Right cardiac atrium (tissue), 5 donors: ENCODE measurements around the gene ISG20. TPM values are rescaled to one million over a fixed set of nuclear protein-coding genes. Genes with fewer than 3 reads are reported as not detected.

Experiments used
- ATAC-seq, 2 donors: fragments of 200-7000 bp; cut with Tn5 transposase; one replicate each; pipeline versions ENCODE4 v1.8.0 to v1.9.1; 2020; ENCODE audit warnings: moderate library complexity in 2 of 2, mild to moderate bottlenecking in 1 of 2
- DNase-seq, 3 donors: peaks; one replicate each; pipeline ENCODE4 v3.0.0-alpha.2; 2020
- H3K27ac ChIP-seq: one replicate; pipeline ENCODE4 v1.5.1; 2013; ENCODE audit warnings: mild to moderate bottlenecking, low read length, control low read depth, moderate library complexity
- H3K27me3 ChIP-seq: one replicate; pipeline ENCODE4 v1.6.1; 2013; ENCODE audit not compliant: control insufficient read depth, insufficient read depth
- H3K4me1 ChIP-seq: one replicate; pipeline ENCODE4 v1.6.1; 2013; ENCODE audit warnings: low read length; ENCODE audit not compliant: control insufficient read depth, insufficient read depth
- H3K4me3 ChIP-seq: one replicate; pipeline ENCODE4 v1.5.1; 2013; ENCODE audit warnings: low read length, control low read depth
- H3K9me3 ChIP-seq: one replicate; pipeline ENCODE4 v1.6.1; 2013; ENCODE audit warnings: low read length; ENCODE audit not compliant: control insufficient read depth
- WGBS: extraction: QIAGEN DNeasy Blood & Tissue Kit; methylation state at CpG from one replicate; pipeline ENCODE4 v1.1.7; 2013; 5-methylcytosine and 5-hydroxymethylcytosine counted together
- intact Hi-C, 4 donors: fragments of 100-400 bp; cut with DNase I; formaldehyde crosslinking; loops; one replicate each; pipeline versions ENCODE4 v1.11.0 to v1.14.0; 2022 to 2023
- polyA plus RNA-seq: library from polyadenylated mRNA; stranded (reverse); fragments of 200-250 nt; gene quantifications from one replicate; pipeline ENCODE4 v1.2.3, GENCODE V29; 2013
- total RNA-seq, 4 donors: library from RNA; stranded (reverse); fragmentation: NEBNext Ultra II Directional; extraction: Animal tissue kit (Norgen Biotek cat#: 25700); gene quantifications; one replicate each; pipeline ENCODE4 v1.2.1, GENCODE V29; 2021
- donor health status: healthy with polysubstance abuse.
- donor health status: DM: no; HTN: yes; CAD: no.
- donor health status: DM: no; HTN: no; CAD: no.
- donor health status: DM: no; HTN: yes; CAD: no; lungs with severe emphysema.
- donor health status: DM: yes; HTN: yes; CAD: no.

Gene ISG20
- total and polyA plus RNA-seq, 5 donors, result 3.4 to 5.8 (median 5.3) TPM

DNA sequence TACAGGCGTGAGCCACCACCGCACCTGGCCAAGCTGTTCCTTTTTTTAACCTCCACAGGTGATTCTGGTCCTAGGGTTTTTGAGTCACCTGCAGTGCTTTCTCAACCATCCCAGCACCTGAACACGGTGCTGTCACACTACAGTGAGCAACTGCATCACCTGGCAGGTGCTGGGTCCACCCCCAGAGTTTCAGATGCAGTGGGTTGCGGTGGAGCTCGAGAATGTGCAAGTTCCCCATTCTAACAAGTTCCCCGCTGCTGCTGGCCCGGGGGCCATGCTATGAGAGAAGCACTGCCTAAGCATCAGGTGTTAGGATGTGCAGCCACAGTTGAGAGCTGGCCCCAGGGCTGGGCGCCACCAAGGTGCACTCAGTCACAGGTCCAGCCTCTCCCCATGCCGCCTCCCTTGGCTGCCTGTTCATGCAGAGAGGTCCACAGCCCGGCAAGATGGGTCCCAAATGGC lies 18.0 kb downstream of the ISG20 start:
- no peak for DNase-seq
- 80% methylated on average over 10 of the region's 10 CpGs for WGBS
- Histone ChIP-seq H3K9me3 (no peaks in the 10 kb centered on the region), H3K27me3 (no peaks in the 10 kb centered on the region), H3K4me3 (no peak overlapping the region), H3K4me1 (no peaks in the 10 kb centered on the region), H3K27ac (no peak overlapping the region)
- ATAC-seq, result no peak
- intact Hi-C loops, result loop anchor here (1.0 to 10.0 kb wide), 4 partner anchors 168 to 178 kb away; no protein-coding TSS in a partner anchor

DNA sequence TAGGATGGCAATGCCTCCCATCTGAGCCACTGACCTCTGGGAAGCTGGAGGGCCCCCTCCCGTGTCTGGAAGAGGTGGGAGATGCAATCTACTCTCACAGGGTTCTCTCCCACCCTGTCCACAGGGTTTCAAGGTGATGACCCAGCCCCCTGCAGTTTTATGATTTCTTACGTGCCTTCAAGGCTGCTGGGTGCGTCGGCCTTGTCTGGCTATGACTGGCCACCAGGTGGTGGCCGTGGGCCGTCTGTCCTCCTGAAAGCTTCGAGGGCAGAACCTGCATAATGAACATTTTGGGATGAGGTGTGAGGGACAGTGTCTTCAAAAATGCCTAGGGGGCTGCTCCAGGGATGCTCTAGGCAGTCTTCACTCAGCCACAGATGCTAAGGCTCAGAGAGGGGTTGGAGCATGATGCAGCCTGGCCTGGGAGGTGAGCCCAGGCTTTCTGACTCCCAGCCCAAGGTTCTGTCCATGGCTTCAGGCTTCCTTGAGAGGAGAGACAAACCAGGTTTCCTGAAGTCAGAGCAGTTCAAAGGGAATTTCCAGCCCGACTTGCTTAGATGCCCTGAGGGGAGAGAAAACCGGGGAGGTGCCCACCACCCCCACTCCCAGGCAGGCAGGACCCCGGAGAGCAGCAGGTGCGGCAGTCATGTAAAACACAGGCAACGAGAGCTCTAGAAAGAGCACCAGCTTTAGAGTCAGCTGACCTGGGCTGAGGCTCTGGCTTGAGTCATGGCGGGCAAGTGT lies 18.7 kb downstream of the ISG20 start:
- H3K4me1 ChIP-seq, result no peaks in the 10 kb centered on the region
- DNase-seq (no peak), ATAC-seq (peak; percentile 37 to 63)
- no peaks in the 10 kb centered on the region for H3K9me3 ChIP-seq
- H3K27ac ChIP-seq, result no peak overlapping the region
- no peaks in the 10 kb centered on the region for H3K27me3 ChIP-seq
- WGBS, result 39% methylated on average over 13 of the region's 13 CpGs
- intact Hi-C loops, result loop anchor here (1.0 to 10.0 kb wide), 4 partner anchors 167 to 177 kb away; no protein-coding TSS in a partner anchor
- H3K4me3 ChIP-seq, result no peak overlapping the region

DNA sequence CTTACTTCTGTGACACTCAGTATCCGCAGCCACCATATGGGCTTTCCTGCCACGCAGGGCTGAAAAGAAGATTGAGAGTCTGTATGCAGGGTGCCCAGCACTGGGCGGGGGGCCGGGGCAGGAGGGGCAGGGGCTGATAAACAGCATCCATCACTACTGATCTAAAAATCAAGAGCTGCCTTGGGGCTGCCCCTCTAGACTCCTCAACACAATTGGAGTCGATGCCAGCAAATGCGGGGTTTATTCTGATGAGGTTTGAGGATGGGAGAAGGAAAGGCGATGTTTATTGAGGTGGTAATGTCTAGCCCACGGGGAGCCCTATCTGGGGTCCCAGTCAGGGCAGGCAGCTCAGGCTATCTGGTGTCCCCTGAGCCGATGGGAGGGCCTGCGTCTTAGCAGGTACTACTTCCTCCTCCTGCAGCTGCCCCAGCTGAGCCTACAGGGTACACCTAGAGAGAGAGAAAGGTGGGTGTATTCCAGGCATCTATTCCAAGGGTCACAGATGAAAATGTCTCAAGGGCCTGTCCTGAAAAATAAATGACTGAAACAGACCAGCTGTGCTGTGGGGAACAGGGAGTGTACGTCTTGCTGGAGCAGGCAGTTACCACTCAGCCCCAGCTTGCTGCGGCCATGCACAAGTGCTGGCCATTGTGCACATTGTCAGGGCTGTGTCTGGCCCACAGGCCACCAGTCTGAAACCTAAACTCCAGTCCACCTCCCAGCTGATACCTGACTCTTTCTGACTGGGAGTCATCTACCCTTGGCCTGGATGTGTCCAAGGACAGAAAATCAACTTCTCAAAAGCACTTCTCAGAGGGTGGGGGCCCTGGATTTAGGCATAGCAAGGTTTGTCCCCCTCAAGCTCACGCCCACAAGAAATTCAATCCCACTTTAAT lies 19.5 kb downstream of the ISG20 start:
- no peak for ATAC-seq
- no peaks in the 10 kb centered on the region for H3K4me1 ChIP-seq
- no peaks in the 10 kb centered on the region for H3K9me3 ChIP-seq
- peak in 1 of 3 donors; percentile 22 for DNase-seq
- 81% methylated on average over 13 of the region's 13 CpGs for WGBS
- H3K4me3 ChIP-seq, result no peak overlapping the region
- H3K27me3 ChIP-seq, result no peaks in the 10 kb centered on the region
- intact Hi-C loops, result loop anchor here in 2 of 4 donors (10.0 kb wide), 2 partner anchors 166 to 176 kb away; no protein-coding TSS in a partner anchor
- no peak overlapping the region for H3K27ac ChIP-seq

DNA sequence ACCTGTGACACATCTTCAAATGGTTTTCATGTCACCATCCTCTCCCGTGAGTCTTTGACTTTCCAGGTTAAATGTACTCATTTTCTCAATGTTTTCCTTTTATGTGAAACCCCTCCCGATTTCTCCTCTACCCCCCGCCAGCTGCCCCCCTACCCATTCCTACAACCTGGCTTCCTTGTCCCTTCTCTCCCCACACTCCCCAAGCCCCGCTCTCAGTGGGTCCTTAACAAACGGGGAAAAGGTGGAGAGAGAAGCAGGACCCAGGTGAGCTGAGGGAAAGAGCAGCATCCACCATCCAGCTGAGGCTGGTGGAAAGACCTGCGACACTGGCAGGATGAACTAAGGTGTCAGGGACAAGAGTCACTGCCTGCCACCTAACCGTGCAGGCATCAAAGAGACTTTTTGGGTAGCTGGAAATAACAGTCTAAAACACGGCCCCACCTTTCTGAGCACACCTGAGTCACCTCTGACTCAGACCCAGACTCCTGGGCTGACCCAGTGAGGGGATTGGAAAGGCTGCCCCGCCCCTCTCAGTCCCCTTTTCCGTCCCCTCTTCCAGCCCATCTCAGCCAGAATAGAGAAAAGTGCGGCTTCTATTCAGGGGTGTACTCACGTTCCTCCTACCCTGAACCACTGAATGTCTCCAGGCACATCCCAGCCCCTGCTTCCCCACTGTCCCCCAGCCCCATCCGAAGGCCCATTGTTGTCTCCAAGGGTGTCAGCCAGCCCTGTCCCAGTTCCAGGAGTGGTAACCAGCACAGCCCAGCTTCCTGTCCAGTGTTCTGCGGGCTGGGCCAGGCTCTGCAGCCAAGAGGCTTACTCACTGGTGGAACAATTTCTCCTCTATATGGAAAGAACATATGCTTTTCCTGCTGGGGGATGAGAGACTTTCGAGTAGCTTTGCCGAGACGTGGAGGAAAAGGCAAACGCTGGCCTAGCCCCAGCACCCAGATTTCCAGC lies 20.4 kb downstream of the ISG20 start:
- Histone ChIP-seq H3K4me1 (no peaks in the 10 kb centered on the region), H3K27me3 (no peaks in the 10 kb centered on the region), H3K27ac (no peak overlapping the region), H3K4me3 (no peak overlapping the region), H3K9me3 (no peaks in the 10 kb centered on the region)
- DNase-seq, result peak in 1 of 3 donors; percentile 51
- 64% methylated on average over 18 of the region's 18 CpGs for WGBS
- intact Hi-C loops, result loop anchor here in 2 of 4 donors (10.0 kb wide), 2 partner anchors 166 to 176 kb away; no protein-coding TSS in a partner anchor
- ATAC-seq, result peak; percentile 47 to 77

DNA sequence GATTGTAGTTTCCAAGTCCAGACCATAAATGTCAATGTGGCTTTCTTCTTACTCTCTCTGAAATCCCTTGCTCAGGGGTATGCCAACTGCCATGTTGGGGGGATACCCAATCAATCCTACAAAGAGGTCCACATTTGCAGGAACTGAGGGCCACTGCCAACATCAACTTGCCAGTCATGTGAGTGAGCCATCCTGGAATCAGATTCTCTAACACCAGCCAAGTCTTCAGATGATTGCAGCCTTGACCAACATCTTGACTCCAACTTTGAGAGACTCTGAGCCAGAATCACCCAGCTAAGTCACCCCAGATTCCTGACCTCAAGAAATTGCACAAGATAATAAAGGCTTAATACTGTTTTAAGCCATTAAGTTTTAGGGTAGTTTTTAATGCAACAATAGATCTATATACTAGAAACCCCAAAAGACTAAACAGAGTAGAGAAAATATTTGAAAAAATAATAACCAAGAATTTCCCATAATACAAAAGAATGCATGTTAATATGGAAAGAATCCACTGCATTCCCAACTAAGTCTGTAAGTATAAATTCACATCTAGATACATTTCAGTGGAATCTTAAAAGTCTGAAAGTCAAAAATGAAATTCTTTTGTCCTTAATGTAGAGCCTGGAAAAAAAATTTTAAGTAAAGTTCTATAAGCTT lies 22.4 kb downstream of the ISG20 start:
- intact Hi-C loops, result no loop called here
- Histone ChIP-seq H3K9me3 (no peaks in the 10 kb centered on the region), H3K27me3 (no peaks in the 10 kb centered on the region), H3K27ac (no peak overlapping the region), H3K4me3 (no peak overlapping the region), H3K4me1 (no peaks in the 10 kb centered on the region)
- no peak for ATAC-seq
- no peak for DNase-seq

DNA sequence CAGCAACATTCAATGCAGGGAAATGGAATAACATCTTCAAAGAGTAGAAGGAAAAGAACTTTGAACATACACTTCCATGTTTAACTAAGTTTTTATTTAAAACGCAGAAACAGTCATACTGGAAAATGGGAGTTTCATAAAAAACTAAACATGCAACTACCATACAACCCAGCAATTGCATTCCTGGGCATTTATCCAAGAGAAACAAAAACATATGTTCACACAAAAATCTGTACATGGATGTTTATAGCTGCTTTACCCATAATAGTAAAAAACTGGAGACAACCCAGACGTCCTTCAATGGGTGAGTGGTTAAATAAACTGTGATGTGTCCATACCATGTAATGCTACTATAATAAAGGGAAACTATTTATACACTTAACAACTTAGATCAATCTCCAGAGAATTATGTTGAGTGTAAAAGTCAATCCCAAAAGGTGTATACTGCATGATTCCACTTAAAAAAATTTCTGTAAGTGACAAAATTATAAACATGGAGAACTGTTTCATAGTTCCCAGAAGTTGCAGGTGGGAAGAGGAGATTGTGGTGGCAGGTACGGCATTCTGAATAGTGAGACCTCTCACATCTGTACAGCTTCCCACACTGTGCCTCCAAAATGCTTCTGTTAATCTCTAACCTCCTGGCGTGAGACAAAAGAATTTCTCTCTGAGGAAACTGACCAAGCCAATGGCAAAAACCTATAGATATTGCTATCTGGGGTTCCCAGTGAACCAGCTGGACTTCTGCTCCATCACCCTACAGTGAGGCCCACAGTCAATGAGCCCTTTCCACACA lies 23.1 kb downstream of the ISG20 start:
- Histone ChIP-seq H3K4me1 (no peaks in the 10 kb centered on the region), H3K27me3 (no peaks in the 10 kb centered on the region), H3K4me3 (no peak overlapping the region), H3K27ac (no peak overlapping the region), H3K9me3 (no peaks in the 10 kb centered on the region)
- intact Hi-C loops, result no loop called here
- no peak for DNase-seq
- ATAC-seq, result no peak
- 70% methylated on average over 4 of the region's 4 CpGs for WGBS

DNA sequence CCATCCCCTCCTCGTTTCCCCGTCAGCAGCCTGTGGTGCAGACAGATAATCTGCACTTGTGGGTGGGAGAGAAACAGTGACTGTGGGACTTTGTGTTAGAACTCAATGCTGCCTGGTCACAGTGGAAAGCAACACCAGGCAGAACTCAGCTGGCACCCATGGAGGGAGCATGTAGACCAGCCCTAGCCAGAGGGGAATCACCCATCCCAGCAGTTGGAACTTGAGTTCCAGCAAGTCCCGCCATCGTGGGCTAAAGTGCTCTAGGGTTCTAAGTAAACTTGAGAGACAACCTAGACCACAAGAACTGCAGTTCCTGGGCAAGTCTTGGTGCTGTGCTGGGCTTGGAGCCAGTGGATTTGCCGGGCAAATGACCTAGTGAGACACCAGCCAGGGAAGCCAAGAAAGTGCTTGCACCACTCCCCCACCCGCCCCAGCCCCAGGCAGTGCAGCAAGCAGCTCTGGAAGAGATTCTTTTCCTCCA lies 24.4 kb downstream of the ISG20 start:
- no peaks in the 10 kb centered on the region for H3K27me3 ChIP-seq
- no peaks in the 10 kb centered on the region for H3K9me3 ChIP-seq
- DNase-seq, result no peak
- no peak for ATAC-seq
- H3K4me1 ChIP-seq, result no peaks in the 10 kb centered on the region
- WGBS, result 80% methylated on average over 6 of the region's 6 CpGs
- H3K27ac ChIP-seq, result no peak overlapping the region
- intact Hi-C loops, result no loop called here
- no peak overlapping the region for H3K4me3 ChIP-seq

DNA sequence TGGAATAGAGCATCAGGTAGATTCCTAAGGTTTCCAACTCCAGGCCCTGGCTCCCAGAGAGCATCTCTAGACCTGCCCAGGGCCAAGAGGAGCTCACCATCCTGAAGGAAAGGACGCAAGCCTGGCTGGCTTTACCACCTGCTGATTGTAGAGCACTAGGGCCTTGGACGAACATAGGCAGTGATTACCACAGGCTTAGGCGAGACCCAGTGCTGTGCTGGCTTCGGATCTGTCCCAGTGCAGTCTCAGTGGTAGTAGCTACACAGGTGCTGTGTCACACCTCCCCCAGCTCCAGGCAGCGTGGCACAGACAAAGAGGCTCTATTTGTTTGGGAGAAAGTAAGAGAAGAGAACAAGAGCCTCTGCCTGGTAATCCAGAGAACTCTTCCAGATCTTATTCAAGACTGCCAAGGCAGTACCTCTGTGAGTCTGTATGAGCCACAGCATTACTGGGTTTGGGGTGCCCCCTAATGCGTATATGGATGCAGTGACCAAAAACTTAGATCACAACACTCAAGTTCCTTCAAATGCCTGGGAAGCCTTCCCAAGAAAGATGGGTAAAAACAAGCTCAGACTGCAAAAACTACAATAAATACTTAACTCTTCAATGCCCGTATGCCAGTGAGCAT lies 25.4 kb downstream of the ISG20 start:
- no peaks in the 10 kb centered on the region for H3K27me3 ChIP-seq
- H3K27ac ChIP-seq, result no peak overlapping the region
- H3K4me1 ChIP-seq, result no peaks in the 10 kb centered on the region
- intact Hi-C loops, result no loop called here
- WGBS, result 84% methylated on average over 7 of the region's 7 CpGs
- ATAC-seq (peak; percentile 29 to 41), DNase-seq (no peak)
- H3K4me3 ChIP-seq, result no peak overlapping the region
- no peaks in the 10 kb centered on the region for H3K9me3 ChIP-seq

DNA sequence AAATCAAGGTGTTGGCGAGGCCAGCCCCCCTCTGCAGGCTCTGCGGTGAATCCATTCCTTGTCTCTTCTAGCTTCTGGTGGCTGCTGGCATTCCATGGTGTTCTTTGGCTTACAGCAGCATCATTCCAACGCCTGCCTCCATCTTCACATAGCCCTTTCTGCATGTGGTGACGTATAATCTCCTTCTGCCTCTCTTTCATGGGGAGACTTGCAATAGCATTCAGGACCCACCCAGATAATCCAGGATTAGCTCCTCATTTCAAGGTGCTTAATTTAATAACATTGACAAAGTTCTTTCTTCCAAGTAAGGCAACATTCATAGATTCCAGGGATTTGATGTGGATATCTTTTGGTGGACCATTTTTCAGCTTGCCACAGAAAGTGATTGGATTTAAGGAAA lies 35.8 kb downstream of the ISG20 start:
- 73% methylated on average over 4 of the region's 4 CpGs for WGBS
- DNase-seq (no peak), ATAC-seq (no peak)
- Histone ChIP-seq H3K4me1 (no peaks in the 10 kb centered on the region), H3K9me3 (no peaks in the 10 kb centered on the region), H3K27me3 (no peaks in the 10 kb centered on the region), H3K4me3 (no peak overlapping the region), H3K27ac (no peak overlapping the region)
- intact Hi-C loops, result no loop called here
